AG08395 (cell line): Measurements from ENCODE around the gene CD84.
"Not testable (repeated sequence)": the region's sequence is repeated elsewhere in the genome, so short reads cannot be mapped to it uniquely, and the experiment has no call there.

ENCODE experiments used
- DNase-seq: peaks from one replicate; pipeline ENCODE4 v3.0.0; 2012; ENCODE audit warnings: mixed read lengths, low spot score

Gene CD84

GRCh38 chr1:160542303-160542945 is 36.9 kb downstream of the CD84 start:
- no peak for DNase-seq

- DNase-seq, result no peak
These were observed 37.5 kb downstream of the CD84 start for GRCh38 chr1:160541622-160542302.

- DNase-seq, result no peak
These were observed 38.5 kb downstream of the CD84 start for GRCh38 chr1:160540859-160541233.

- DNase-seq, result no peak
These were observed 39.1 kb downstream of the CD84 start for GRCh38 chr1:160539990-160540858.

GRCh38 chr1:160539684-160539989 is 39.7 kb downstream of the CD84 start:
- no peak for DNase-seq

- DNase-seq, result no peak
These were observed 40.2 kb downstream of the CD84 start for GRCh38 chr1:160538985-160539651.

GRCh38 chr1:160537714-160538665 is 41.3 kb downstream of the CD84 start:
- DNase-seq, result no peak

- DNase-seq, result no peak
These were observed 44.3 kb downstream of the CD84 start for GRCh38 chr1:160534823-160535605.

- not testable (repeated sequence) for DNase-seq
These were observed 46.8 kb downstream of the CD84 start for GRCh38 chr1:160532557-160532813.

- DNase-seq, result not testable (repeated sequence)
These were observed 47.3 kb downstream of the CD84 start for GRCh38 chr1:160531809-160532556.

GRCh38 chr1:160529401-160529952 is 49.8 kb downstream of the CD84 start:
- DNase-seq, result not testable (repeated sequence)

- DNase-seq, result not testable (repeated sequence)
These were observed 55.5 kb downstream of the CD84 start for GRCh38 chr1:160523789-160524188.

GRCh38 chr1:160522622-160523345 is 56.5 kb downstream of the CD84 start, which contains the start of gene SLAMF6:
Gene SLAMF6 (minus strand): TSS chr1:160523255. CDS start chr1:160523192, 63 bp downstream.
- no peak for DNase-seq

- no peak for DNase-seq
These were observed 57.2 kb downstream of the CD84 start for GRCh38 chr1:160522136-160522535.

- no peak for DNase-seq
These were observed 57.7 kb downstream of the CD84 start for GRCh38 chr1:160521554-160521953.

GRCh38 chr1:160520999-160521398 is 58.3 kb downstream of the CD84 start:
- DNase-seq, result no peak

- no peak for DNase-seq
These were observed 58.7 kb downstream of the CD84 start for GRCh38 chr1:160520582-160520981.

- DNase-seq, result no peak
These were observed 59.5 kb downstream of the CD84 start for GRCh38 chr1:160519642-160520435.
